GM10248 (cell line): ENCODE data around the gene CDHR2.

Source experiments
- CTCF ChIA-PET: fragments of 300-600 bp; sonication (Branson Sonifier 250); formaldehyde crosslinking; extraction: SDS; loops from one replicate; lab custom pipeline; 2021; ENCODE audit warnings: antibody characterized with exemption; lab: Yijun Ruan, JAX
- POLR2A ChIA-PET: fragments of 350-650 bp; sonication (Branson Sonifier 250); formaldehyde crosslinking; extraction: SDS; loops from one replicate; lab custom pipeline; 2020; ENCODE audit warnings: antibody characterized with exemption; lab: Yijun Ruan, JAX
- DNase-seq: peaks from one replicate; pipeline ENCODE4 v3.0.0; 2012; ENCODE audit errors: extremely low spot score
- CTCF ChIP-seq: IDR thresholded peaks from 2 replicates; pipeline ENCODE4 v1.5.1; 2012; ENCODE audit warnings: mild to moderate bottlenecking, low read depth; ENCODE audit errors: extremely low read depth, missing control alignments, control extremely low read depth

The CDHR2 gene

GRCh38 chr5:176538230-176538988 is 10.7 kb upstream of the CDHR2 start:
- DNase-seq, result no peak
- POLR2A ChIA-PET, result interaction anchor here (0.5 to 2.1 kb wide), 4 partner anchors 14 to 109 kb away, joined by 4 to 9 read pairs (median 4); partner anchors contain the start of genes FAF2 and TSPAN17
- no peak for TF ChIP-seq CTCF
- CTCF ChIA-PET, result interaction anchor here (1.0 to 2.8 kb wide), 5 partner anchors 20 to 122 kb away, joined by 3 to 15 read pairs (median 4); partner anchors contain the start of gene FAF2

GRCh38 chr5:176538989-176539384 is 10.2 kb upstream of the CDHR2 start:
- ChIA-PET CTCF (interaction anchor here (1.1 to 2.8 kb wide), 2 partner anchors 91 to 122 kb away, joined by 3 to 15 read pairs; partner anchors contain the start of gene FAF2), POLR2A (interaction anchor here (0.6 to 2.1 kb wide), 2 partner anchors 91 to 895 kb away, joined by 4 to 9 read pairs; partner anchors contain the start of gene FAF2)
- no peak for TF ChIP-seq CTCF
- DNase-seq, result no peak

- ChIA-PET CTCF (interaction anchor here (2.8 kb wide), 1 partner anchor 93 kb away, joined by 15 read pairs; the partner anchor contains the start of gene FAF2), POLR2A (no interaction called here)
- no peak for DNase-seq
- no peak for TF ChIP-seq CTCF
Measured at GRCh38 chr5:176540476-176540899, 8.7 kb upstream of the CDHR2 start.

DNA sequence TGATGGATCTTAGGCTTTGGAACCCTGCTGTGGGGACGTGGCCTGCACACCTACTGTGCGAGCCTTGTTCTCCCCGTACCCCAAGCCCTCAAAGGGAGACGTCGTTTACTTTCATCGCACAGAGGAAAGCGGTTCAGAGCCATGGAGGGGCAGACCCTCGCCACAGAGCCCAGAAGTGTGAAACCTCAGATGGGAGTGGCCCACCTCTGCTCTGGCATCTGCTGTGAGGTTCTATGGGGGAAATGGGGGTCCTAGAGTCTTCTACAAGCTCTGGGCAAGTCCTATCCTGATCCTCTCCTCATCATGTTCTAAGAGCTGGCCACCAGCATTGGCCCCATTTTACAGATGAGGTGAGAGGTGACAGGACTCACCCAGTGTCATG is 8.2 kb upstream of the CDHR2 start:
- POLR2A ChIA-PET, result no interaction called here
- TF ChIP-seq CTCF, result no peak
- CTCF ChIA-PET, result interaction anchor here (2.8 kb wide), 1 partner anchor 93 kb away, joined by 15 read pairs; the partner anchor contains the start of gene FAF2
- no peak for DNase-seq

DNA sequence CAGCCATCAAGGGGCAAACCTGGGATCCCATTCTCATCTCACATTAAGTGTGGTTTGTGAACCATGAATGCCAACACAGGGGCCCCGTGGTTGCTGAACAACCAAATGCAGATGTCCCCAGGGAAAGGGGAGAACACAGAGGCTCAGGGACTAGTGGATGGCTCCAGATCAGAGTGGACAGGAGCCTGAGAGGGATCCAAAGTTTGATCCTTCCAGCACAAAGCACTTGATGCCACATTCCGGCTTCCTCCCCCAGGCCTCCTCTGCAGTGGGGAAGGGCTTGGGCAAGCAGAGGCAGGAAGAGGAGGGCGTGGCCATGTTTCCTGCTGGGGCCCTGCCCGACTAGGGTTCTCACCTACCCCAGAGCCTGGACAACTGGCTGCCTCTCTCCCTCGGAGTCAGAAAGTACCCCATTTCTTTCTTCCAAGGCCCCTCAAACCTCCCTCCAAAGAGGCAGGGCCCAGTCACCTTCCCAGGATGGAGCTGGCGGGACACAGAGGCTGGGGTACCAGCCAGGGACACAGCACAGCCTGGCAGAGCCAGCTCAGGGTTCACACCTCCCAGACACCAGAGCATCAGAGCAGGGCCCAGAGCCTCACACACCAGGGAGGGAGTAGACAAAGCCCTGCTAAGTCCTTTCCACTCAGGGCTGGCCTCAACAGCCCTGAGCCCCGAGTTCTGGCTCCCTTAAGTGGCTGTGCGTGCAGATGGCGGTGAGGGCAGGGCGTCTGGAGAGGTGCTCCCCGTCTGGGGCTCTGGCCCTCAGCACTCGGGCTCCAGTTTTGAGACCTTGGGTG is 7.6 kb upstream of the CDHR2 start:
- ChIA-PET POLR2A (no interaction called here), CTCF (interaction anchor here (1.4 to 2.8 kb wide), 3 partner anchors 33 to 125 kb away, joined by 3 to 32 read pairs (median 15); partner anchors contain the start of genes CLTB and FAF2)
- no peak for DNase-seq
- TF ChIP-seq CTCF, result no peak

- DNase-seq, result no peak
Measured at GRCh38 chr5:176542135-176542595, 7.0 kb upstream of the CDHR2 start.

More at GRCh38 chr5:176542135-176542595, 7.0 kb upstream of the CDHR2 start:
- ChIA-PET CTCF (interaction anchor here (0.8 to 2.8 kb wide), 8 partner anchors 8 to 135 kb away, joined by 3 to 32 read pairs (median 4); partner anchors contain the start of gene CLTB), POLR2A (no interaction called here)
- no peak for TF ChIP-seq CTCF
